Skeletal muscle satellite cell (primary cell): ENCODE measurements around the gene LGALS9. TPM values are rescaled to one million over a fixed set of nuclear protein-coding genes. Genes with fewer than 3 reads are reported as not detected.
"Not testable (repeated sequence)": the region's sequence is repeated elsewhere in the genome, so short reads cannot be mapped to it uniquely, and the experiment has no call there.

Experiments used
- H3K27me3 ChIP-seq: 2 replicates; pipeline ENCODE4 v1.7.0; 2013; ENCODE audit warnings: low read length; ENCODE audit not compliant: control insufficient read depth, insufficient read depth
- H3K36me3 ChIP-seq: 2 replicates; pipeline ENCODE4 v1.7.0; 2013; ENCODE audit warnings: mild to moderate bottlenecking, control low read depth, low read length; ENCODE audit not compliant: insufficient read depth
- H3K4me1 ChIP-seq: 2 replicates; pipeline ENCODE4 v1.7.0; 2013; ENCODE audit warnings: low read length; ENCODE audit not compliant: control insufficient read depth, insufficient read depth
- H3K4me2 ChIP-seq: 2 replicates; pipeline ENCODE4 v1.7.0; 2013; ENCODE audit warnings: mild to moderate bottlenecking, low read length
- H3K4me3 ChIP-seq: 2 replicates; pipeline ENCODE4 v1.7.0; 2013; ENCODE audit warnings: low read length
- H3K9ac ChIP-seq: 2 replicates; pipeline ENCODE4 v1.7.0; 2013; ENCODE audit warnings: mild to moderate bottlenecking, low read depth, low read length, moderate library complexity
- H3K9me3 ChIP-seq: replicated peaks from 2 replicates; pipeline ENCODE4 v1.7.0; 2013; ENCODE audit warnings: mild to moderate bottlenecking, control low read depth, low read length
- small RNA-seq: library from RNA; depleted of rRNA; stranded (forward); fragments of <200 nt; gene quantifications from one replicate; pipeline ENCODE3, GENCODE V24; 2012

The LGALS9 gene

GRCh38 chr17:27670791-27671590 is 40.0 kb downstream of the LGALS9 start:
- Histone ChIP-seq H3K9ac (no peak overlapping the region), H3K9me3 (no peaks in the 10 kb centered on the region), H3K27me3 (no peaks in the 10 kb centered on the region), H3K4me3 (no peak overlapping the region), H3K36me3 (no peaks in the 10 kb centered on the region), H3K4me1 (no peaks in the 10 kb centered on the region), H3K4me2 (no peak overlapping the region)

- no peak overlapping the region for H3K4me3 ChIP-seq
- H3K4me2 ChIP-seq, result no peak overlapping the region
- H3K36me3 ChIP-seq, result no peaks in the 10 kb centered on the region
- no peak overlapping the region for H3K9ac ChIP-seq
- H3K9me3 ChIP-seq, result no peaks in the 10 kb centered on the region
- no peaks in the 10 kb centered on the region for H3K4me1 ChIP-seq
- no peaks in the 10 kb centered on the region for H3K27me3 ChIP-seq
Measured at GRCh38 chr17:27671591-27671910, 40.6 kb downstream of the LGALS9 start.

GRCh38 chr17:27671977-27672480 is 41.0 kb downstream of the LGALS9 start:
- not testable (repeated sequence) for H3K27me3 ChIP-seq, H3K9ac ChIP-seq

GRCh38 chr17:27674335-27674734 is 43.3 kb downstream of the LGALS9 start:
- H3K9me3 ChIP-seq, result no peaks in the 10 kb centered on the region
- no peak overlapping the region for H3K4me2 ChIP-seq
- no peaks in the 10 kb centered on the region for H3K36me3 ChIP-seq
- H3K4me1 ChIP-seq, result no peaks in the 10 kb centered on the region
- no peaks in the 10 kb centered on the region for H3K27me3 ChIP-seq
- no peak overlapping the region for H3K4me3 ChIP-seq
- no peak overlapping the region for H3K9ac ChIP-seq

More at GRCh38 chr17:27671977-27672480, 41.0 kb downstream of the LGALS9 start:
- H3K4me1 ChIP-seq, H3K4me3 ChIP-seq, H3K4me2 ChIP-seq, H3K36me3 ChIP-seq, H3K9me3 ChIP-seq: not testable (repeated sequence)

GRCh38 chr17:27677191-27677590 is 46.2 kb downstream of the LGALS9 start:
- H3K4me2 ChIP-seq, result no peak overlapping the region

GRCh38 chr17:27686322-27686721 is 55.3 kb downstream of the LGALS9 start:
- H3K36me3 ChIP-seq, H3K4me3 ChIP-seq: not testable (repeated sequence)

More at GRCh38 chr17:27677191-27677590, 46.2 kb downstream of the LGALS9 start:
- H3K9ac ChIP-seq, result no peak overlapping the region
- no peaks in the 10 kb centered on the region for H3K36me3 ChIP-seq
- H3K4me1 ChIP-seq, result no peaks in the 10 kb centered on the region
- H3K9me3 ChIP-seq, result no peaks in the 10 kb centered on the region
- no peak overlapping the region for H3K4me3 ChIP-seq
- H3K27me3 ChIP-seq, result no peaks in the 10 kb centered on the region

GRCh38 chr17:27690882-27691281 is 59.9 kb downstream of the LGALS9 start:
- H3K4me2 ChIP-seq, result no peak overlapping the region
- no peak overlapping the region for H3K4me3 ChIP-seq
- H3K9me3 ChIP-seq, result no peaks in the 10 kb centered on the region
- no peaks in the 10 kb centered on the region for H3K4me1 ChIP-seq
- H3K36me3 ChIP-seq, result no peaks in the 10 kb centered on the region
- no peaks in the 10 kb centered on the region for H3K27me3 ChIP-seq
- H3K9ac ChIP-seq, result no peak overlapping the region

More at GRCh38 chr17:27686322-27686721, 55.3 kb downstream of the LGALS9 start:
- H3K4me1 ChIP-seq, H3K9ac ChIP-seq, H3K9me3 ChIP-seq, H3K4me2 ChIP-seq, H3K27me3 ChIP-seq: not testable (repeated sequence)

GRCh38 chr17:27695254-27695814 is 64.3 kb downstream of the LGALS9 start:
- not testable (repeated sequence) for H3K4me2 ChIP-seq, H3K36me3 ChIP-seq, H3K4me3 ChIP-seq, H3K4me1 ChIP-seq, H3K9ac ChIP-seq, H3K9me3 ChIP-seq, H3K27me3 ChIP-seq

Small RNA genes within 50 kb of the gene (small RNA-seq; reads per million reads assigned to genes)
- gene AC015688.1 (not detected), gene AC015688.2 (not detected), gene AC015688.5 (not detected), gene CPDP1 (not detected)
